Trophoblast cell (in vitro differentiated cells and primary cell): ENCODE measurements around the gene OR13J1.

Source experiments
- DNase-seq, 2 donors: peaks; one replicate each; pipeline ENCODE4 v3.0.0-alpha.2; 2016
- H2AFZ ChIP-seq: 2 replicates; pipeline ENCODE4 v1.6.1; 2013; ENCODE audit warnings: low read length, moderate library complexity, mild to moderate bottlenecking; ENCODE audit not compliant: insufficient read depth, poor library complexity
- H2AK5ac ChIP-seq: 2 replicates; pipeline ENCODE4 v1.6.1; 2013; ENCODE audit warnings: mild to moderate bottlenecking, low read length
- H2BK120ac ChIP-seq: 2 replicates; pipeline ENCODE4 v1.6.1; 2013; ENCODE audit warnings: low read length, mild to moderate bottlenecking, moderate library complexity; ENCODE audit not compliant: insufficient read depth, poor library complexity
- H2BK12ac ChIP-seq: 2 replicates; pipeline ENCODE4 v1.6.1; 2013; ENCODE audit warnings: mild to moderate bottlenecking, low read length, moderate library complexity
- H2BK5ac ChIP-seq: 2 replicates; pipeline ENCODE4 v1.6.1; 2013; ENCODE audit warnings: low read length, low read depth, moderate library complexity, mild to moderate bottlenecking; ENCODE audit not compliant: poor library complexity
- H3K14ac ChIP-seq: 2 replicates; pipeline ENCODE4 v1.6.1; 2013; ENCODE audit warnings: mild to moderate bottlenecking, low read length
- H3K18ac ChIP-seq: 2 replicates; pipeline ENCODE4 v1.6.1; 2013; ENCODE audit warnings: mild to moderate bottlenecking, low read length
- H3K23ac ChIP-seq: 2 replicates; pipeline ENCODE4 v1.6.1; 2013; ENCODE audit warnings: low read length
- H3K27ac ChIP-seq: 2 replicates; pipeline ENCODE4 v1.5.1; 2013; ENCODE audit warnings: low read depth, mild to moderate bottlenecking, inconsistent platforms, low read length, moderate library complexity
- H3K27me3 ChIP-seq: 2 replicates; pipeline ENCODE4 v1.6.1; 2013; ENCODE audit warnings: inconsistent platforms, mild to moderate bottlenecking, low read length, moderate library complexity; ENCODE audit not compliant: insufficient read depth
- H3K36me3 ChIP-seq, 2 experiments: 1 replicate in 1 of 2; 2 replicates in 1 of 2; pipeline ENCODE4 v1.6.1; 2013; ENCODE audit warnings: low read length in 2 of 2, mild to moderate bottlenecking in 2 of 2, moderate library complexity in 1 of 2; ENCODE audit not compliant: insufficient read depth in 2 of 2, control insufficient read depth in 1 of 2
- H3K4ac ChIP-seq: 2 replicates; pipeline ENCODE4 v1.6.1; 2013; ENCODE audit warnings: low read depth, mild to moderate bottlenecking, low read length, moderate library complexity
- H3K4me1 ChIP-seq, 2 experiments: 1 replicate in 1 of 2; 2 replicates in 1 of 2; pipeline ENCODE4 v1.6.1; 2013; ENCODE audit warnings: low read length in 2 of 2, mild to moderate bottlenecking in 2 of 2, moderate library complexity in 1 of 2; ENCODE audit not compliant: insufficient read depth in 2 of 2, control insufficient read depth in 1 of 2
- H3K4me2 ChIP-seq: 2 replicates; pipeline ENCODE4 v1.6.1; 2013; ENCODE audit warnings: inconsistent platforms, mild to moderate bottlenecking, low read length, moderate library complexity
- H3K4me3 ChIP-seq: 2 replicates; pipeline ENCODE4 v1.5.1; 2013; ENCODE audit warnings: mild to moderate bottlenecking, low read depth, low read length, inconsistent platforms
- H3K79me1 ChIP-seq: one replicate; pipeline ENCODE4 v1.6.1; 2013; ENCODE audit warnings: low read length
- H3K79me2 ChIP-seq: 2 replicates; pipeline ENCODE4 v1.6.1; 2013; ENCODE audit warnings: low read length, mild to moderate bottlenecking; ENCODE audit not compliant: control insufficient read depth, insufficient read depth, poor library complexity
- H3K9ac ChIP-seq: 2 replicates; pipeline ENCODE4 v1.6.1; 2013; ENCODE audit warnings: mild to moderate bottlenecking, low read length
- H3K9me3 ChIP-seq: 2 replicates; pipeline ENCODE4 v1.6.1; 2013; ENCODE audit warnings: low read depth, mild to moderate bottlenecking, control low read depth, inconsistent platforms, low read length; ENCODE audit not compliant: insufficient read depth
- H4K12ac ChIP-seq: 2 replicates; pipeline ENCODE4 v1.6.1; 2013; ENCODE audit warnings: low read depth, mild to moderate bottlenecking, low read length, moderate library complexity
- H4K8ac ChIP-seq: 2 replicates; pipeline ENCODE4 v1.6.1; 2013; ENCODE audit warnings: low read depth, mild to moderate bottlenecking, low read length, moderate library complexity
- H4K91ac ChIP-seq: one replicate; pipeline ENCODE4 v1.6.1; 2013; ENCODE audit warnings: low read depth, mild to moderate bottlenecking, low read length, moderate library complexity
- WGBS: extraction: QIAGEN DNeasy Blood & Tissue Kit; methylation state at CpG from one replicate; pipeline ENCODE4 v1.1.7; 2013; ENCODE audit warnings: missing lambda C conversion rate; ENCODE audit not compliant: insufficient read length, insufficient coverage; ENCODE audit errors: extremely low coverage; 5-methylcytosine and 5-hydroxymethylcytosine counted together

The OR13J1 gene

DNA sequence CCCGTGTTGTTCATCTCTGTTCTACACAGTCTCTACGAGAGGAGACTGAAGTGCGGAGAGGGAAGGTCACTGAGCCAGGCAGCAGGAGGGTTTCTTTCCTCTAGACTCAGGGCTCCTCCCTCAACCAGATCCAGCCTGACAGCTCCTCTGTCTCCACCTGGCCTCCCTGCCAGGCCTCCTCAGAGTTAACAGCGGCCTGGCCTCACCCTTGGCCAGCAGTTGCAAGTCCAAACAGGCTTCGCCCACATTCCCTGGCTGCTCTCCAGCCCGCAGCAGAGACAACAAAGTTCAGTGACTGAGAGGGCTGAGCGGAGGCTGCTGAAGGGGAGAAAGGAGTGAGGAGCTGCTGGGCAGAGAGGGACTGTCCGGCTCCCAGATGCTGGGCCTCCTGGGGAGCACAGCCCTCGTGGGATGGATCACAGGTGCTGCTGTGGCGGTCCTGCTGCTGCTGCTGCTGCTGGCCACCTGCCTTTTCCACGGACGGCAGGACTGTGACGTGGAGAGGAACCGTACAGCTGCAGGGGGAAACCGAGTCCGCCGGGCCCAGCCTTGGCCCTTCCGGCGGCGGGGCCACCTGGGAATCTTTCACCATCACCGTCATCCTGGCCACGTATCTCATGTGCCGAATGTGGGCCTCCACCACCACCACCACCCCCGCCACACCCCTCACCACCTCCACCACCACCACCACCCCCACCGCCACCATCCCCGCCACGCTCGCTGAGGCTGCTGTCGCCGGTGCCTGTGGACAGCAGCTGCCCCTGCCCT lies 35.9 kb upstream of the OR13J1 start, which contains the start of gene HRCT1:
TSS of gene HRCT1 (plus strand) at position 291 of the 768 bp plus-strand sequence. CDS start at position 377, 86 bp downstream.
- Histone ChIP-seq H4K91ac (peak within 1 kb of the TSS; percentile 9), H3K79me2 (peaks cover 3% of the 10 kb centered on the region), H3K27me3 (no peaks in the 10 kb centered on the region), H2AFZ (peak within 1 kb of the TSS; percentile 23), H3K14ac (peak within 1 kb of the TSS; percentile 5), H3K9ac (no peak within 1 kb of the TSS), H2BK12ac (peak within 1 kb of the TSS; percentile 39), H3K36me3 (no peaks in the 10 kb centered on the region), H3K4me3 (no peak within 1 kb of the TSS), H3K4ac (no peak within 1 kb of the TSS), H4K8ac (peak within 1 kb of the TSS; percentile 8), H3K18ac (no peak within 1 kb of the TSS), H3K4me2 (no peak within 1 kb of the TSS), H2AK5ac (peak within 1 kb of the TSS; percentile 37), H2BK120ac (peak within 1 kb of the TSS; percentile 36), H3K4me1 (peaks cover 42 to 56% of the 10 kb centered on the region in 2 experiments), H3K23ac (no peak within 1 kb of the TSS), H3K79me1 (peaks cover 23% of the 10 kb centered on the region), H4K12ac (no peak within 1 kb of the TSS), H3K27ac (no peak within 1 kb of the TSS), H3K9me3 (no peaks in the 10 kb centered on the region), H2BK5ac (no peak within 1 kb of the TSS)
- no CpG with 5 or more reads among the region's 30 CpGs for WGBS
- peak; percentile 91 to 95 for DNase-seq

DNA sequence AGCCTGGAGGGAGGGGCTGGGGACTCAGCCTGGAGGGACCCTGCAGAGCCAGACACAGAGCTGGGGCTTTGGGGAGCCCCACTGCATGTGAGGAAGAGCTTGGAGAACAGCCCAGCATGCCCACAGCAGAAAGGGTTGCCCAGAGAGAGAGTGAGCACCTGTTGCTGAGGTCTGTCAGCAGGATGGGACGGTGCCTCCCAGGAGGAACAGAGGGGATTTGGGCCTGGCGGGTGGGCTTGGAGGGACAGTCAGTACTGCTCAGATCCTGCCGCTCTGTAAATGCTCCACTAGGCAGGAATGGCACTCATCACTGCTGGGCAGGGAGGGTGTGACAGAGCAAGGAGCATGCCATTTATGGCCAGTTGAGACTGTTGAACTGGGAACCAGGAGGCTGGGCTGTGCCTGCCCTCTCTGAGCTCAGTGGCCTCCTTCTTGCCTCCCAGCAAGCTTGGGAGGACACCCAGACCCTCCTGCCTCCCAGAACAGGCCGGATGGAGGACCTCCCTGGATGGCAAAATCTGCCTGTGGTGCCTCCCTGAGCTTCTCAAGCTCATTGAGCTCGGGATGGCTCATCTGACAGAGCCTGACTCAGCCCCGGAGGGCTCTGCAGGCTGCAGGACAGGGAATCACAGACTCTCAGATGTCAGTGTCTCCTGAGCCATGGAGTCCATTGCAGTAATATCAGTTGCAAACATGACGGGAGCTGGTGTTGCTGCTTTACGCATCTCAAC lies 35.0 kb upstream of the OR13J1 start:
- Histone ChIP-seq H3K4me1 (peaks cover 42 to 50% of the 10 kb centered on the region in 2 experiments), H3K4me2 (no peak overlapping the region), H4K91ac (no peak overlapping the region), H3K27me3 (no peaks in the 10 kb centered on the region), H3K18ac (no peak overlapping the region), H3K36me3 (no peaks in the 10 kb centered on the region), H2BK5ac (no peak overlapping the region), H2AFZ (peak overlapping the region; percentile 23), H3K79me2 (peaks cover 3% of the 10 kb centered on the region), H4K8ac (no peak overlapping the region), H3K23ac (no peak overlapping the region), H2AK5ac (no peak overlapping the region), H4K12ac (no peak overlapping the region), H2BK120ac (no peak overlapping the region), H3K79me1 (peaks cover 23% of the 10 kb centered on the region), H3K4me3 (no peak overlapping the region), H3K27ac (no peak overlapping the region), H3K14ac (no peak overlapping the region), H3K9ac (no peak overlapping the region), H3K9me3 (no peaks in the 10 kb centered on the region), H2BK12ac (no peak overlapping the region), H3K4ac (no peak overlapping the region)
- no CpG with 5 or more reads among the region's 8 CpGs for WGBS
- DNase-seq = peak; percentile 36 to 64

DNA sequence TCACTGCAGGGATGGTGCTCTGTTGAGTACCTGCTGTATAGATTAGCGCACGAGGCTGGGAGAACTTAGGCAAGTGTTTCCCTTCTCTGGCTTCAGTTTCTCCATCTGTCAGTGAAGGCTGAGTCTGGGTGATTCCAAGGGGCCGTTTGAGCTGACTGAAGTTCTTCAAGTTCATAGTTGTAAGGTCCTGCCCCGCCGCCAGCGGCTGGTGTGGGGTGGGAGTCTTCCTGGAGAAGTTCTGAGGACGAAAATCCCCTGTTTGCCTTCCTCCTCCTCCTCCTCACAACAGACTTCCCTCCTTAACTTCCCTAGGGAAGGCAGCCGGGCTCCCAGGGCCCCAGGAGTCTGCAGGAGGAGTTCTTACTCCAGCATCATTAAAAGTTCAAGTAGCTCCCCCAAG lies 34.1 kb upstream of the OR13J1 start:
- Histone ChIP-seq H4K8ac (no peak overlapping the region), H3K4me1 (peaks cover 34 to 44% of the 10 kb centered on the region in 2 experiments), H3K4me3 (no peak overlapping the region), H3K9ac (no peak overlapping the region), H4K12ac (no peak overlapping the region), H4K91ac (no peak overlapping the region), H3K27ac (no peak overlapping the region), H3K4ac (no peak overlapping the region), H3K36me3 (no peaks in the 10 kb centered on the region), H2BK5ac (no peak overlapping the region), H3K9me3 (no peaks in the 10 kb centered on the region), H3K23ac (no peak overlapping the region), H3K14ac (no peak overlapping the region), H2BK120ac (no peak overlapping the region), H3K79me2 (peaks cover 2% of the 10 kb centered on the region), H3K27me3 (no peaks in the 10 kb centered on the region), H3K18ac (no peak overlapping the region), H2AFZ (no peak overlapping the region), H3K4me2 (no peak overlapping the region), H2BK12ac (no peak overlapping the region), H3K79me1 (peaks cover 20% of the 10 kb centered on the region), H2AK5ac (no peak overlapping the region)
- no CpG with 5 or more reads among the region's 8 CpGs for WGBS
- DNase-seq = no peak

DNA sequence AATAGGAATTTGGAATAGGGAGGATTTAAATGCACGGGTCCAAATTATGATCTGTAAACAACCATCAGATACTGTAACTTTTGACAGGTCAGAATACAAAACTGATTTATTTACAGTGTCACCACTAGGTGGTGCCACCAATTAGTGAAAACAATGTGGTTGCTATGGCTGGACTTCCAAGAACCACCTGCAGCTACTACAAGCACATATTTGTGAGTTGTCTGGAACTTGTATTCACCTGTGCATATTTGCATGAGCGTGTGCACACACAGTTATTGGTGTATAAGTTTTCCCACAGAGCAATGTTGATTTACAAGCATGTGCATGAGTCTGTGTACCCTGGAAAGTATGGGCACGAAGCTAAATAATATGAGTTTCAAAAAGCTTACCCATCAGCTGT lies 32.8 kb upstream of the OR13J1 start:
- Histone ChIP-seq H4K8ac (no peak overlapping the region), H2AK5ac (no peak overlapping the region), H2BK12ac (no peak overlapping the region), H3K9ac (no peak overlapping the region), H2AFZ (no peak overlapping the region), H3K27ac (no peak overlapping the region), H3K18ac (no peak overlapping the region), H3K4me2 (no peak overlapping the region), H3K79me2 (peaks cover 2% of the 10 kb centered on the region), H3K27me3 (no peaks in the 10 kb centered on the region), H2BK5ac (no peak overlapping the region), H3K14ac (no peak overlapping the region), H4K91ac (no peak overlapping the region), H2BK120ac (no peak overlapping the region), H3K4ac (no peak overlapping the region), H3K79me1 (peaks cover 8% of the 10 kb centered on the region), H4K12ac (no peak overlapping the region), H3K4me1 (peaks cover 22 to 31% of the 10 kb centered on the region in 2 experiments), H3K9me3 (no peaks in the 10 kb centered on the region), H3K36me3 (no peaks in the 10 kb centered on the region), H3K23ac (no peak overlapping the region), H3K4me3 (no peak overlapping the region)
- no CpG with 5 or more reads among the region's 3 CpGs for whole genome bisulfite sequencing
- peak; percentile 75 to 91 for DNase-seq
